MM.1S (cell line): ENCODE data around the gene IPO5.

ENCODE experiments used
- DNase-seq: peaks from one replicate; pipeline ENCODE4 v3.0.0-alpha.2; 2015
- H2AFZ ChIP-seq: fragments of 300-600 bp; sonication (generic); 2 replicates; pipeline ENCODE4 v1.6.0; 2016; ENCODE audit warnings: antibody characterized with exemption, low read length
- H3F3A ChIP-seq: fragments of 300-600 bp; sonication (generic); 2 replicates; pipeline ENCODE4 v1.6.1; 2016; ENCODE audit warnings: mild to moderate bottlenecking, antibody characterized with exemption, low read length, moderate library complexity, mixed read lengths; ENCODE audit not compliant: insufficient read depth
- H3K27ac ChIP-seq: fragments of 300-600 bp; sonication (generic); 2 replicates; pipeline ENCODE4 v1.5.1; 2016; ENCODE audit warnings: mild to moderate bottlenecking, low read length
- H3K27me3 ChIP-seq: fragments of 300-600 bp; sonication (generic); replicated peaks from 2 replicates; pipeline ENCODE4 v1.6.0; 2016; ENCODE audit warnings: low read length; ENCODE audit not compliant: insufficient read depth
- H3K36me3 ChIP-seq: fragments of 300-600 bp; sonication (generic); replicated peaks from 2 replicates; pipeline ENCODE4 v1.6.1; 2016; ENCODE audit warnings: mild to moderate bottlenecking, low read length, mixed read lengths; ENCODE audit not compliant: insufficient read depth
- H3K4me1 ChIP-seq: fragments of 300-600 bp; sonication (generic); 2 replicates; pipeline ENCODE4 v1.6.1; 2016; ENCODE audit warnings: low read length, mixed read lengths
- H3K4me2 ChIP-seq: fragments of 300-600 bp; sonication (generic); 2 replicates; pipeline ENCODE4 v1.6.0; 2016; ENCODE audit warnings: low read depth, low read length
- H3K4me3 ChIP-seq: fragments of 300-600 bp; sonication (generic); 2 replicates; pipeline ENCODE4 v1.5.1; 2016; ENCODE audit warnings: low read length, mixed read lengths
- H3K79me2 ChIP-seq: fragments of 300-600 bp; sonication (generic); 2 replicates; pipeline ENCODE4 v1.6.1; 2016; ENCODE audit warnings: mixed run types, low read length, mixed read lengths
- H3K9ac ChIP-seq: fragments of 300-600 bp; sonication (generic); 2 replicates; pipeline ENCODE4 v1.6.1; 2016; ENCODE audit warnings: low read length, mixed read lengths
- H3K9me2 ChIP-seq: fragments of 300-600 bp; sonication (generic); replicated peaks from 2 replicates; pipeline ENCODE4 v1.6.1; 2016; ENCODE audit warnings: mild to moderate bottlenecking, low read length, mixed read lengths; ENCODE audit not compliant: insufficient read depth
- H3K9me3 ChIP-seq: fragments of 300-600 bp; sonication (generic); replicated peaks from 2 replicates; pipeline ENCODE4 v1.6.1; 2016; ENCODE audit warnings: mild to moderate bottlenecking, low read length, mixed read lengths; ENCODE audit not compliant: insufficient read depth
- H4K20me1 ChIP-seq: fragments of 300-600 bp; sonication (generic); 2 replicates; pipeline ENCODE4 v1.6.1; 2016; ENCODE audit warnings: mild to moderate bottlenecking, low read length, moderate library complexity, mixed read lengths; ENCODE audit not compliant: insufficient read depth
- CTCF ChIP-seq: fragments of 300-600 bp; sonication (generic); IDR thresholded peaks from 2 replicates; pipeline ENCODE4 v1.5.1; 2016; ENCODE audit warnings: antibody characterized with exemption, low read length, mixed read lengths
- EZH2 ChIP-seq: fragments of 300-600 bp; sonication (generic); optimal IDR thresholded peaks from 2 replicates; pipeline ENCODE3; 2017; ENCODE audit warnings: low read depth, mild to moderate bottlenecking, antibody characterized with exemption, low read length, mixed read lengths
- EZH2phosphoT487 ChIP-seq: fragments of 300-600 bp; sonication (generic); IDR thresholded peaks from 2 replicates; pipeline ENCODE4 v1.6.1; 2018; ENCODE audit warnings: antibody characterized with exemption, low read length

Gene IPO5

GRCh38 chr13:98022210-98022609 is 68.7 kb downstream of the IPO5 start:
- Histone ChIP-seq H3K4me3 (no peak overlapping the region), H3K27ac (no peak overlapping the region), H3K79me2 (no peaks in the 10 kb centered on the region), H3K27me3 (no peaks in the 10 kb centered on the region), H4K20me1 (no peaks in the 10 kb centered on the region), H3K9ac (no peak overlapping the region), H3F3A (no peaks in the 10 kb centered on the region), H2AFZ (no peak overlapping the region), H3K4me1 (no peaks in the 10 kb centered on the region), H3K9me3 (no peaks in the 10 kb centered on the region), H3K4me2 (no peak overlapping the region), H3K9me2 (no peaks in the 10 kb centered on the region), H3K36me3 (peaks cover 17% of the 10 kb centered on the region; the same call in 1 of the 2 replicates)
- no peak for DNase-seq
- no peak for TF ChIP-seq EZH2phosphoT487
- no peak for TF ChIP-seq CTCF
- no peak for TF ChIP-seq EZH2

- H3F3A ChIP-seq: no peaks in the 10 kb centered on the region
- no peak for TF ChIP-seq EZH2
- TF ChIP-seq EZH2phosphoT487: no peak
- no peak for TF ChIP-seq CTCF
- H3K4me2 ChIP-seq: no peak overlapping the region
- no peaks in the 10 kb centered on the region for H4K20me1 ChIP-seq
- H3K27ac ChIP-seq: no peak overlapping the region
- no peak for DNase-seq
- no peak overlapping the region for H2AFZ ChIP-seq
- H3K4me1 ChIP-seq: no peaks in the 10 kb centered on the region
- no peaks in the 10 kb centered on the region for H3K9me3 ChIP-seq
- peaks cover 11% of the 10 kb centered on the region; the same call in 1 of the 2 replicates for H3K36me3 ChIP-seq
- H3K9me2 ChIP-seq: no peaks in the 10 kb centered on the region
- H3K79me2 ChIP-seq: no peaks in the 10 kb centered on the region
- H3K9ac ChIP-seq: no peak overlapping the region
- H3K4me3 ChIP-seq: no peak overlapping the region
- no peaks in the 10 kb centered on the region for H3K27me3 ChIP-seq
Measured at GRCh38 chr13:98025480-98026025, 72.1 kb downstream of the IPO5 start.

DNA sequence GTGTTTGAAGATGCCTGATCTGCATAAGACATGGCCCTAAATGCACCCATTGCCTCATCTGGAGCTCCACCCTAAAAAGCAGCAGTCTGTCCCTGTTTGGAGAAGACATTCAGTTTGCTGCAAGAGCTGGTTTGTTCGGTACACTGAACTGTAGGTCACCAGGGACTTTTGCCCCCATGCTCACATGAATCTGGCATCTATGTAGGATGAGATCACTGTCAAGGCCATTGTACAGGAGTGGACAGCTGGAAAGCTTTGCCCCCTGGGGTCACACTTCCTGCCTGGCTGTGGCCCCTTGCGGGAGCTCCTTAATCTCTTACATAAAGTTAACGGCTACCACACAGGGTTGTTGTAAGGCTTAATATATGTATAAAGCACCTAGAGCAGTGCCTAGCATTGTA is 73.0 kb downstream of the IPO5 start:
- Histone ChIP-seq H3K27ac (no peak overlapping the region), H3K4me1 (no peaks in the 10 kb centered on the region), H3K9me2 (no peaks in the 10 kb centered on the region), H3K4me2 (no peak overlapping the region), H3K9ac (no peak overlapping the region), H3K79me2 (no peaks in the 10 kb centered on the region), H3K27me3 (no peaks in the 10 kb centered on the region), H4K20me1 (no peaks in the 10 kb centered on the region), H2AFZ (no peak overlapping the region), H3K4me3 (no peak overlapping the region), H3K9me3 (no peaks in the 10 kb centered on the region), H3F3A (no peaks in the 10 kb centered on the region), H3K36me3 (peaks cover 11% of the 10 kb centered on the region; the same call in 1 of the 2 replicates)
- TF ChIP-seq CTCF (no peak), EZH2 (no peak), EZH2phosphoT487 (no peak)
- no peak for DNase-seq
